HG03432 (cell line): ENCODE results near the gene KRT17.

Experiments used
- ATAC-seq: cut with Tn5 transposase; IDR thresholded peaks from one replicate; pipeline ENCODE4 v1.9.1; 2021; ENCODE audit warnings: mild to moderate bottlenecking, moderate library complexity; ENCODE audit not compliant: unreplicated experiment

KRT17 gene

DNA sequence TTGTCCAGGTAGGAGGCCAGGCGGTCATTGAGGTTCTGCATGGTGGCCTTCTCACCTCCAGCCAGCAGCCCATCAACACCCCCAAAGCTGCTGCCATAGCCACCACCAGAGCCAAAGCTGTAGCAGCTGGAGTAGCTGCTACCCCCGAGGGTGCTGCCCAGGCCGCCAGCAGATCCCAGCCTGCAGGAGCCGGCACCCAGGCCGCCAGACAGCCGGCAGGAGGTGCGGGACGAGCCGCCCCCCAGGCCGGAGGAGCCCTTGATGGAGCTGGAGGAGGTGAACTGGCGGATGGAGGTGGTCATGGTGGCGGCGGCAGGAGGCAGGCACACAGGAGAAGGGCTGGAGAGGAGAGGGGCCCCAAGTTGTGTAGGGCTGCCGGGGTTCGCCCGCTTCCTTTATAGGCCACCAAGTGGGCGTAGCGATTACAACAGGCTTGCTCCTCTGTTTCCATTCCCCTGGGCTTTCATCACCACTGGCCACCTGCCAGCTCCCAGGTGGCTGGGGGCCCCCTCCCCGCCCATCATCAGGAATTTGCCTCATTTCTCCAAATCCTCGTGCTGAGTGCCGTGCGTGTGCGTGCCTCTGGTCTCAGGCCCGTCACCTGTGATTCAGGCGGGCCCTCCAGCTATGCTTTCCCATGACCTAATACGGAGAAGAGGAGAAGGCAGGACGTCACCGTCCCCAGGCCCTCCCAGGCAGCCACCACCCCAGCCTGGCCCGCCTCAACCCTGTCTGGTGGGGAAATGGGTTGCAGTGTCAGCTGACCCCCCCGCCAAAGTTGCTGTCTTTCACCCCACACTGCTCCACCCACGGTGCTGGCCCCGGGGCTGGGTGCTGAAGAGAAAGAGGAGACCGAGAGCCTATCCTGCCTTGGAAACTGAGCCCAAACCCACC lies at the start of gene KRT17:
Gene KRT17, minus strand, starts transcription at position 368 of the 894 bp plus-strand sequence. Its CDS starts 66 bp downstream, at position 302.
- ATAC-seq: no peak

DNA sequence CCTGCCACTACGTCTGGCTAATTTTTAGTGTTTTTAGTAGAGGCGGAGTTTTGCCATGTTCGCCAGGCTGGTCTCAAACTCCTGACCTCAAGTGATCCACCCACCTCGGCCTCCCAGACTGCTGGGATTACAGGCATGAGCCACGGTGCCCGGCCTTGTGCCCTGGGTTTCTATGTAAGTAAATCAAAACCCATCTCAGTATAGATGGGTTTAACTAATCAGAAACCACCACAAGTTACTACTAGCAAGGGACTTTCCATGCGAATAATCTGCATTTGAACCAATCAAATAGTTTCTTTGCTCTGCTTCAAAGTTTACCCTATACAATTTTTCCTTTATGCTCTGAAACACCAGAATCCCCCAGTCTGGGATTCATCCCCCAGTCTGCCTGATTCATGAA lies 47.8 kb upstream of the KRT17 start:
- ATAC-seq: no peak

DNA sequence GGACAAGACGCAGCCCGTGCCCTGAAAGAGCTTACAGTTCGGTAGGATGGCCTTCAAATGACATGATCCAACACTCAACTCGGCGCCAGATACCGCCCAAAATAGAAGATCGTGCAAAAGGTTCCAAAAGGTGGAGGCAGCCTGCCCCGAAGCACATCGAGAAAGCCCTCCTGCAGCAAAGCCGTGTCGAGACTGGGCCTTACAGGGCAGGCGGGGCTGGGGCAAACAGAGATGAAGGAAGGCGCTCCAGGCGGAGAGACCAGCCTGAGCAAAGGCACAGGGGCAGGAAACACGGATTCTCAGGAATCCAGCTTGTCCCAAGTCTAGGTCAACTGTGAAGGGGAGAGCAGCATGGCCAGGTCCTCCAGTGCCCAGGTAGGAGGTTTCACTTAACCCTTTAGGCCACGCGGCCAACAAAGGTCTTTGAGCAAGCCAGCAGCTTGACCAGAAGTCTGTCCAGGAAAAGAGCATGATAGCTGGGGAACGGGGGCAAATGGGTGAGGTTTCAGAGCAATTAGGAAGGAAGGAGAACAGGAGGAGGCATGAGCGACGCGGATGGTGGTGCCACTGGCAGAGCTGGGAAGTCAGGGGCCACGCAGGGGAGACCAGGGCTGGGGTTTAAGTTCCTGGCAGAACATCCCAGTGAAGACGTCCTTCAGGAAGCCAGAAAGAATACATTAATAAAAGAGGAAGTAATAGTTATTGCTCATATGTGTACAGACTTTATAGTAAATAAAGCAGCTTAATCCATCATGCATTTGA lies 43.1 kb upstream of the KRT17 start:
- ATAC-seq: no peak

DNA sequence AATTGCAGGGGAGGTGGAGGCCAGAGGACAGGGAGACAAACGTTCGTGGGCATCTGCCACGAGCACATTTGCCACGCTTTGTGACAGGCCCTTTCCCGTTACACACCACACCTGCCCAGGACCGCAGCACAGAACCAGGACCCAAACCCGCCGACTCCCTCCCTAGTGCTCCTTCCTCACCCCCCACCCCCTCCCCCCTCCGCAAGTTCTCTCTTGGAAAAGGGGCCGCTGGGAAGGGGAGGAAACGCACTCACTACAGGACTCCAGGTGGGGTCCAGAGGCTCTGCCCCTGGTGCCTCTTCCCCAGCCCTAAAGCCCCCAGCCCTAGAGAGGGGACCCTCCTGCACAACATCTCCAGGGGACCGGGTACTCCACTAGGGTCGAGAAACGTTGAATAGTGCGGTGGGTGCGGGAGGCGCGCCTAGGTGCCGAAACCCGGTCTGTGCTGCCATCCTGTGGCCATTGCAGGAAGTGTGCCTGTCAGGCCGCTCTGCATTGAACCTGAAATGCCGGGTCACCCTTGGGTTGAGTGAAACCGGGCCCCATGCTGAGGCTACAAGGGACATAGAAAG lies 42.4 kb upstream of the KRT17 start:
- no peak for ATAC-seq

DNA sequence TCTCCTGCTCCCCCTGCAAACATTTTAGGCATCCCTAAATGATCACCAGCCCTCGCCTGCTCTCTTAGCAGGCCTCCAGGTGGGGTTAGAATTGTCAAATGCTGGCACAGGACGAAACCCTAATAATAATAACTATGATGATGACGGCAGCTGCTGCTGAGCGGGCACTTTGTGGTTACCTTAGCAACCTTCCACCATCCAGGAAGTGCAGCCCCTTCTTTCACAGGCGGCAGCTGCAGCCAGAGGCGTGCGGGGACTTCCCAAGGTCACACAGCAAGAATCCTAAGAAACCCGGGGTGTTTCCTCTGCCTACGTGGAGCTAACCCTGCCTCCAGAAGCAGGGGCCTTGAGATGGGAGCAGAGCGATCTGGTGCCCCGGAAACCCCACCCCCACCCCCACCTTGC lies 41.9 kb upstream of the KRT17 start:
- ATAC-seq: peak; percentile 45

DNA sequence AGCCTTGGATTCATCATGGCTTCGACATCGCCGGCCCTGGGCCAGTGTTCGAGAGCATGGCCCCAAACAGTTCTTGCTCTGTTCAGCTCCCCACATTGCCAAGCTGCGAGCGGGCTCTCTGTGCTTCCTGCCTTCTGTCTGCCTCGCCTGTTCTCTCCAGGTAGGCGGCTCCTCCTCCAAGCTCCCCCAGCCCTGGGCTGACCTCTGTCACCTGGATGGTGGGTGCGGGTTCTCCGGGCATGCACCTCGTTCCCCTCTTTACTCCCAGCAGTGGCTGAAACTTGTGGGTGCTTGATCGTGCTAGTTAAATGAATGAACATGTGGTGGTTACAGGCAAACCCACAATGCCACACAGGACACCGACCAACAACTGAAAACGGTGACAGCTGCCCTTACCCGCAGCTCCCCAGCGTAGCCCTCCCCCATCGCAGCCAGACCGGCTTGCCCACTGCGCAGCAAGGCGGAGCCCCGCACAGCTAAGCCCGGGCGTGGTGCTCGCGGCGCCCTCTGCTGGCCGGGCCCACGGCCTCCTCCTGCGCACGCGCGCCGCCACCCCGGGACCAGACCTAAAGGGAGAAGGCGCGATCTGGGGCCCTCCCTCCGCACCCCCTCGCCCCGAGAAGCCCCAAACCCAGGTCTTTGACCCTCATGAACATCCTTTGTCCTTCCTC lies 41.3 kb upstream of the KRT17 start:
- peak; percentile 71 for ATAC-seq

DNA sequence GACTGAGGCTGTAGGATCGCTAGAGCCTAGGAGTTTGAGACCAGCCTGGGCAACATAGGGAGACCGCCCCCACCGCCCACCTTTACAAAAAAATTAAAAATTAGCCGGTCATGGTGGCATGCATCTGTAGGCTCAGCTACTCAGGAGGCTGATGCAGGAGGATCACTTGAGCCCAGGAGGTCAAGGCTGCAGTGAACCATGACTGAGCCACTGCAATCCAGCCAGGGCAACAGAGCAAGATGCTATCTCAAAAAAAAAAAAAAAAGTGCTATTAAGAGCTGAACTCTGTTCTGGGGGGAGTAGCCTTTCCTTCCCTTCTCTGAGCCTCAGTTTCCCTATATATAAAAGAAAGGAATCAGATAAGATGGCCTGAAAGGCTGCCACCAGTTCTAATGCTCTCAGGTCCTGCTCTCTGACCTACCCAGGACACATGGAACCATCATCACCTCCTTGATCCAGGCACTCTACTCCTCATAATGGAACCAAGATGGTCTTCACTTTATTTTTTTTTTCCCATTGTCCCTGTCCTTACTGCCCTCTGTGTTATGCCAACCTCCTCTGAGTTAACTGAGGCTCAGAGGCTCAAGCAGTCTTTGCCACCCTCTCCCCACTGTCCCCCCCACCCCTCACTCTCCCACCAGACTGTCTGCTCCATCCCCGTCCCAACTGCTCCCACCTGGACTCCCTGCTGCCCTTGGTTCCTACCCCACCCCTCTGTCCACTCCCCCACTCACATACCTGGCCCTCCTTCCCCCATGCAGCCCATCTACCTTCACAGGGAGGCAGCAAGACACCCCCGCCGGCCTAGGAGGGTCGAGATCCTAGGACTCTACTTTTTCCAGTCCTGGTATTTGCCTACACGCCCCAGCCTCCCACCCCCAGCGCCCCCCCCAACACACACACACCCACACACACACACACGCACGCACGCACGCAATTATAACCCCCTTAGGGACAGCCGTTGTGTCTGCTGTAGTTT lies 40.5 kb upstream of the KRT17 start:
- no peak for ATAC-seq

DNA sequence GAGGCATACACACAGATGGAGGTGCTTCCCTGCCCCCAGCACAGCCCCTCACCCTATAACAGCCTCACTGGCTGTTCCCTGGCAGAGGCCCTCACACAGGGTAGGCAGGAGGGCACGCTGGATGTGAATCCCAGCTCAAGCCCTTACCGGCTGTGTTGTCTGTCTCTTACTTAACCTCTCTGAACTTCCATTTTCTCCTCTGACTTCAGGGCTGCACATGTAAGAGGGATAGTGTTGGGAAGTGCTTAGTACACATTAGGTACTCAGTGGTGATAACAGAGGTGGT lies 39.7 kb upstream of the KRT17 start:
- no peak for ATAC-seq

DNA sequence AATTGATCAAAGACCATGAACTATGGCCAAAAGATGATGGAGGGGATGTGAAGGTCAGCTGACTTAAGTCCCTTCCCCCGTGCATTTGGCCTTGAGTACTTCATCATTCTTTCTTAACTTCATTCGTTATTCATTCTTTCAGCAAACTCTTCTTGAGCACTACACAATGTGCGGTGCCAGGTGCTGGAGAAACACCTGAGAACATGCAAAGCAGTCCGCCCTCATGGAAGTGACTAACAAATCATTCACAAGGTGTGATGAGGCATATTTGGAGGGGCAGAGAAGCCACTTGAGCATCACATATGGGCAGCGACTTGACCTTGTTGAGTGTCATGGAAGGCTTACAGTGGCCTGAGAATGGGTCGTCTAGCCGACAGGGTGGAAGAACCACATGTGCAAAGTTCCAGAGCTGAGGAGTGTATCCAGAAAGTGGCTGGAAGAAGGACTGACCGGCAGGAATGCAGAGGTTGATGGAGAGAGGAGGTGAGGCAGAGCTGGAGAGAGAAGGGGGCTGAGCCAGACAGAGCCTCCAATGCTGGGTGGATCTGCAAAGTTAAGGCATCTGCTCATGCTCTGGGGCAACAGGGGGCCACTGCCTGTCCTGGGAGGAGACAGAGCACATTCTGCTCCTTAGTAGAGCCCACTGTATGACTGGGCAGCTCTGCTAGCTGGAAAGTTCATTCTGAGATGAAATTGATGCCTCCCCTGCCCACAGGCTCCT lies 39.2 kb upstream of the KRT17 start:
- no peak for ATAC-seq

DNA sequence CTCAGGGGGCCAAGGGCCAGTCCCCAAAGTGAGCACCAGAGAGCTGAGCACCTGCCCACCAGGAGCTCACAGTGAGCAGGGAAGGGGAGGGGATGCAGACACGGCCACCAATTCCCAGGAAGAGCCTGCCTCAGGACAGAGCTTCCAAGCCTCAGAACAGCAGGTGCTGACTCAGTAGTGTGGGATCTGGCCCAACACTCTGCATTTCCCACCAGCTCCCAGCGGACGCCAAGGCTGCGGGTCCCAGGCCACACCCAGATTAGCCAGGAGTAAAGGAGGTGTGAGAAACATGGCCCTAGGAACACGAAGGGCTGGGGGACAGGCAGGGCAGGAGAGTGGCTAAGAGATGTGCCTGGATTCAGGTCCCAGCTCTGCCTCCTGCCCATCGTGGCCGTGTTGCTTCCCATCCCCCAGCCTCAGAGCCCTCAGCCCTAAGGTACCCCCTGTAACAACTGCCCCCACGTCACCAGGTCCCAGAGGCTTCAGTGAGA lies 35.9 kb upstream of the KRT17 start:
- no peak for ATAC-seq

DNA sequence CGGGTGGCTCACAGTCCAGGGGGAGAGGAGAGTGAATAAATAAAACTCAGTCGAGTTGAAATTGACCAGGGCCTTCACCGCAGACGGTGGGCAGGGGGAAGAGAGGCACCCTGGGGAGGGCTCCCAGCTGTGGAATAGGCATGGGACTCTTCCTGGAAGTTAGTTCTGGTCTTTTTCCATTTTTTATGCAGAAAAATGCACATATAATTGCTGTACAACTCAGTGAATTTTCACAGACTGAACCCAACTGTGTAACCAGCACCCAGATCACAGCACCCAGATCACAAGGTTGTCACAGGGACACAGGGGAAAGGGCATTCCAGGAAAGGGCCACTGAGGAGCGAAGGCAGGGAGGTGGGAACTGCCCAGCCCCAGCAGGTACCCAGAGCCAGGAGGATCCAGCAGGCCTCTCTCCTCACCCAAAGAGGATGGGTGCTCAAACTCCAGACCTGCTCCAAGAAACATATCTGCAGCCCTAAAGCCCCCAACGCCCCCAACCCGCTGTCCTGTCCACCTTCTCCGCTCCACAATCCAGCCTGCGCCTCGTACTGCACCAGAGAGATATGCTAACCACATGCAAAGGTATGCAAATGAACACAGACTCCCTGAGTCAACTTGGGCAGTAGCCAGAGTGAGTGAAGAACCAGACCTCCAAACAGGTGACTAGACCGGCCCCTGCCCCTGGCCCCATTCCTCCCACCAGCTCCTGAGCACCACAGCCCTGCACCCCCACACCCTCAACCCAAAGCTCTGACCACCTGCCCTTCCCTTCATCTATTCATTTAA lies 35.2 kb upstream of the KRT17 start:
- no peak for ATAC-seq

DNA sequence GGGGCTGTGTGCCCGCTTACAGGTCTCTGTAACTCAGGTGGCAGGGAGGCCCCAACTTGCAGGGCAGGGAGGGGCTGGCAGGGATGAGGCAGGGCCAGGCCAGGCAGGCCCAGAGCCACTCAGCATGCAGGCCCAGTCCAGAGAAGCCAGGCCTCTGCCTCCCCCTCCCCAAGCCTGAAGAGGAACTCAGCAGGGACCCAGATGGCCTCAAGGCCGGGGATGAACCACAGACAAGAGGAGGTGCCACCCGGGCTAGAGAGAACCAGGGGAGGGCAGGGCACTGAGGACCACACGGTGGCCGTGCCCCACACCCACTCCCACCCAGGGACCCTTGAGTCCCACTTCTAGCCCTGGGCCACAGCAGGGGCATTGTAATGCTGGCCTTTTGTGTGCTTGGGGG lies 34.5 kb upstream of the KRT17 start:
- ATAC-seq: no peak

DNA sequence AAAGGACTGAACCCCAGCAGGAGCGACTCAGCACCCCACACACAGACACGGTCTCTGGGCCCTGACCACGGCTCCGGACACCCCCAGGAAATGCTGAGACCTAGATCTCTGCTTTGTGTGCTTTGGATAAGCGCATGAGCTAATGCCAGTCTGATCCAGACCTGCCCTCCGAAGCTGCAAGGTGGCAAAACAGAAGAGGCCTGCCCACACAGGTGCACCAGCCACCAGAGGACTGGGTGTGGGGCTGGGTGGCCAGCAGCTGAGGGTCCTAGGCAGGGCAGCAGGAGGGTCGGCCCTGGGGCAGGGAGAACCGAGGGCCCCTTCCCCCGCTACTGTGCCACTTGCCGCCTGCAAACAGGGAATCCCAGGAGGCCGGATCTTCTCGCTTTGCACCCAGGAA lies 33.6 kb upstream of the KRT17 start:
- ATAC-seq: no peak

DNA sequence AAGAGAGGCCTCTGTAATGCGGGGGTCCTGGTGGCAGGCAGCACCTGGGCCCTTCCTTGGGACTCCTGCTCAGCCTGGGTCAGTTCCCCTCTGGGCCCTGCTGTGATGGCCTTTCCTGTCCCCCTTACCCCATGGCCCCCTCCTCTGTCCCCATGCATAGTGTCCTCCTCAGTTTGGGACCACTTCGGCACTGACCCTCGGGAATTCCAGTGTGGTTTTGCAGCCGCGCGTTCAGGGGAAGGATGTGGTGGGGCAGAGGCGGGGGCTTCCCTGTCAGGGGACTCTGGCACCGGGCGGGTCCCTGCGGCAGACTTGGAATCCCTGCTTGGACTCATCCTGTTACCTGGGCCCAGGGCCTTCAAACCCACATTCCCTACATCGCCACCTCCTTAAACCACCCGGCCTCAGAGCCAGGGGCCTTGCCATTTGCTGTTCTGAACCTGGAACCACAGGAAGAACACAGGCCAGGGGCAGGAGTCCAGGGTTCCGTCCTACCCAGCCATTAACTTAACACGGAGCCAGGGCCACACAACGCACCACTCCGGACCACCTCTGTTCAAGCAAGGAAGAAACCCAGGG lies 32.9 kb upstream of the KRT17 start:
- no peak for ATAC-seq

DNA sequence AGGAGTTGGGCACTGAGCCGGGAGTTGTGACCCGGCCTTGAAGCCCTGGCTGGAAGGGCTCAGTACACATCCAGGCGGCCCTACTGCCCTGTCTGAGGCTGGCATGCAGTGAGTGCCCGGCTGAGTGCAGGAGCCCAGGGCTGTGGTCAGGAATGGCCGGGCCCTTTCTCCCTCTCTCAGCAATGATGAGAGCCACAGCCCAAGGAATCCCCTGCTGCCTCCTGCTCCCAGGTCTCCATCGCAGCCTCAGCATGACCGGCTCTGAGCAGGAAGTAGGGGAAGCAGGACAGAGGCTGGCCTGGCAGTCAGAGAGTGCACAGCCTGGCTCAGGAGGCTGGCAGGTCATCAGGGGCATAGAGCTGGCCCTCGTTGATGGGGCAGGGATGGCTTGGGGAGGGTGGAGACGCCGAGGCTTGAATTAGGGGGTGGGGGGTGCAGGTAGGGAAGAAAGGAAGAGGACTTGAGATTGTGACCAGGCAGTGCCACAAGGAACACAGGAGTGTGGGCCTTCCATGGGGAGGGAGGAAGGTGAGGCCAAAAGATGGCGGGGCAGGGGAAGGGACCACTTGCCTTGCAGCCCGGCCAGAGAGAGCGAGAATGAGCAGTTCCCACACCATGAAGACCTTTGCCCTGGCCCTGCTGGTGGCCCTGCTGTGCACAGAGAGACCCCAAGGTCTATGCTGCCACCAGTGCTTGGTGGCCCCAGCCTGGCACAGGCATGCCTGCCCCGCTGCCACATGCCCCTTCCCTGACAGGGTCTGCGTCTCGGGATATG lies 32.1 kb upstream of the KRT17 start:
- no peak for ATAC-seq

DNA sequence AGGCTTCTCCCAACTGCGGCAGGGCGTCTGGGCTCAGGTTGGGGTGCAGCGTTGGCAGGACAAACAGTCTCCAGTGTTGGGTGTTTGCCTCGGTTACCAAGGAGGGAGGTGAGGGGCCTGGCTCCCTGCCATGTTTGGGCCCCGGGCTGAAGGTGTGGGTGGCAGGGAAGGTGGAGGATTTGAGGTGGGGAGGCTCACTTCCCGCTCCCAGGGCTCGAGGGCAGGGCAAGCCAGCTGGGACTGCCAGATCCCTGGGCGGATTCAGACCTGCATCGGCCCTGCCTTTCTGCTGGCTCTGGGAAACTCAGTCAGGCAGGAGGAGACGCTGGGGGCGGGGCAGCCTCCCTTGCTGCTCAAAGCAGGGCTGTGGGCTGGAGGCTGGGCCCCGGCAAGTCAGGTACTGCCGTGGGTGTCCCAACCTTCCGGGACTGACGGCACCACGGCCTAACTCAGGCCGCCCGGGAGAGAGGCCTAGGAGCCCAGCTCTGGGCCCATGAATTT lies 31.3 kb upstream of the KRT17 start:
- ATAC-seq: no peak
